HG03103 (cell line): Measurements from ENCODE around the gene ROPN1L.

Experiments used
- ATAC-seq: cut with Tn5 transposase; IDR thresholded peaks from one replicate; pipeline ENCODE4 v1.9.1; 2021; ENCODE audit warnings: low read depth; ENCODE audit not compliant: unreplicated experiment

The ROPN1L gene

GRCh38 chr5:10427201-10427600 is 14.5 kb upstream of the ROPN1L start:
- no peak for ATAC-seq

- ATAC-seq: no peak
Measured at GRCh38 chr5:10427978-10428377, 13.7 kb upstream of the ROPN1L start.

- no peak for ATAC-seq
Measured at GRCh38 chr5:10431415-10431814, 10.3 kb upstream of the ROPN1L start.

- ATAC-seq: no peak
Measured at GRCh38 chr5:10432059-10433008, 9.3 kb upstream of the ROPN1L start.

- no peak for ATAC-seq
Measured at GRCh38 chr5:10434392-10434791, 7.3 kb upstream of the ROPN1L start.

GRCh38 chr5:10438301-10438700 is 3.4 kb upstream of the ROPN1L start:
- no peak for ATAC-seq

- no peak for ATAC-seq
Measured at GRCh38 chr5:10439692-10440091, 2.0 kb upstream of the ROPN1L start.

GRCh38 chr5:10440367-10440990 is 1.2 kb upstream of the ROPN1L start:
- ATAC-seq: no peak

- peak; percentile 31 for ATAC-seq
Measured at GRCh38 chr5:10441992-10442435, 335 bp downstream of the ROPN1L start.

GRCh38 chr5:10442576-10442975 is 897 bp downstream of the ROPN1L start:
- no peak for ATAC-seq

- ATAC-seq: no peak
Measured at GRCh38 chr5:10445352-10445751, 3.7 kb downstream of the ROPN1L start.

GRCh38 chr5:10446490-10446889 is 4.8 kb downstream of the ROPN1L start:
- ATAC-seq: no peak

- no peak for ATAC-seq
Measured at GRCh38 chr5:10447041-10447440, 5.4 kb downstream of the ROPN1L start.

- ATAC-seq: no peak
Measured at GRCh38 chr5:10448754-10449360, 7.2 kb downstream of the ROPN1L start.

- ATAC-seq: no peak
Measured at GRCh38 chr5:10451137-10451824, 9.6 kb downstream of the ROPN1L start.

- ATAC-seq: peak; percentile 80
Measured at GRCh38 chr5:10452768-10453331, 11.2 kb downstream of the ROPN1L start.

- no peak for ATAC-seq
Measured at GRCh38 chr5:10453545-10453944, 11.9 kb downstream of the ROPN1L start.

- no peak for ATAC-seq
Measured at GRCh38 chr5:10454591-10455276, 13.1 kb downstream of the ROPN1L start.

- no peak for ATAC-seq
Measured at GRCh38 chr5:10455277-10455670, 13.6 kb downstream of the ROPN1L start.
